Sigmoid colon (tissue), 7 donors: ENCODE results near the gene ARHGAP25. TPM values are rescaled to one million over a fixed set of nuclear protein-coding genes. Genes with fewer than 3 reads are reported as not detected.
"Not testable (repeated sequence)": the region's sequence is repeated elsewhere in the genome, so short reads cannot be mapped to it uniquely, and the experiment has no call there.

Experiments
- DNase-seq: peaks from one replicate; pipeline ENCODE4 v3.0.0-alpha.2; 2019
- H3K27ac ChIP-seq, 4 donors: fragments of 200-600 bp; sonication (generic); one replicate each; pipeline ENCODE4 v1.5.1; 2016 to 2019; ENCODE audit warnings: mild to moderate bottlenecking in 1 of 4
- H3K27me3 ChIP-seq, 3 donors: fragments of 200-600 bp; sonication (generic); one replicate each; pipeline ENCODE4 v1.5.1; 2019; ENCODE audit warnings: mild to moderate bottlenecking in 1 of 3
- H3K36me3 ChIP-seq, 4 donors: fragments of 200-600 bp; sonication (generic); one replicate each; pipeline ENCODE4 v1.5.1; 2016 to 2019
- H3K4me1 ChIP-seq, 4 donors: fragments of 200-600 bp; sonication (generic); one replicate each; pipeline ENCODE4 v1.5.1; 2017 to 2019
- H3K4me3 ChIP-seq, 4 donors: fragments of 200-600 bp; sonication (generic); one replicate each; pipeline ENCODE4 v1.5.1; 2017 to 2019; ENCODE audit warnings: mild to moderate bottlenecking in 2 of 4, moderate library complexity in 1 of 4
- H3K9me3 ChIP-seq, 4 donors: fragments of 200-600 bp in 3 of 4; sonication (generic) in 3 of 4; one replicate each; pipeline versions ENCODE4 v1.5.1 to v1.6.1; 2013 to 2019
- CTCF ChIP-seq, 4 experiments: fragments of 450-650 bp in 3 of 4; fragments of 200-600 bp in 1 of 4; IDR thresholded peaks; one replicate each; pipeline ENCODE4 v1.5.1; 2016 to 2019; ENCODE audit warnings: antibody characterized with exemption in 4 of 4, mild to moderate bottlenecking in 3 of 4, moderate library complexity in 2 of 4
- EP300 ChIP-seq, 4 donors: sonication (generic); formaldehyde crosslinking; IDR thresholded peaks; one replicate each; pipeline ENCODE4 v1.6.1; 2017; ENCODE audit warnings: antibody characterized with exemption in 4 of 4
- POLR2A ChIP-seq, 2 donors: fragments of 450-650 bp; IDR thresholded peaks; one replicate each; pipeline ENCODE4 v1.6.1; 2016; ENCODE audit warnings: antibody characterized with exemption in 2 of 2, mild to moderate bottlenecking in 2 of 2, moderate library complexity in 2 of 2
- POLR2AphosphoS5 ChIP-seq, 4 donors: sonication (generic); formaldehyde crosslinking; IDR thresholded peaks; one replicate each; pipeline ENCODE4 v1.6.1; 2017; ENCODE audit warnings: antibody characterized with exemption in 4 of 4
- WGBS, 2 donors: extraction: QIAGEN DNeasy Blood & Tissue Kit; methylation state at CpG; one replicate each; pipeline ENCODE4 v1.1.7; 2013; 5-methylcytosine and 5-hydroxymethylcytosine counted together
- intact Hi-C: fragments of 100-400 bp; cut with DNase I; formaldehyde crosslinking; loops from one replicate; pipeline ENCODE4 v1.15.1; 2023
- polyA plus RNA-seq, 3 donors: library from polyadenylated mRNA; stranded (reverse); fragments of 200-250 nt; gene quantifications; one replicate each; pipeline ENCODE4 v1.2.3, GENCODE V29; 2013
- total RNA-seq, 4 donors: library from RNA; depleted of rRNA; stranded (reverse); fragments of >200 nt; gene quantifications; one replicate each; pipeline ENCODE4 v1.1.0, GENCODE V29; 2016
- donor health status: healthy with polysubstance abuse.
- donor health status: Bipolar disorder and iron deficiency.
- donor health status: healthy.

The ARHGAP25 gene
- total and polyA plus RNA-seq, 7 donors: 2.6 to 18.1 (median 5.8) TPM

DNA sequence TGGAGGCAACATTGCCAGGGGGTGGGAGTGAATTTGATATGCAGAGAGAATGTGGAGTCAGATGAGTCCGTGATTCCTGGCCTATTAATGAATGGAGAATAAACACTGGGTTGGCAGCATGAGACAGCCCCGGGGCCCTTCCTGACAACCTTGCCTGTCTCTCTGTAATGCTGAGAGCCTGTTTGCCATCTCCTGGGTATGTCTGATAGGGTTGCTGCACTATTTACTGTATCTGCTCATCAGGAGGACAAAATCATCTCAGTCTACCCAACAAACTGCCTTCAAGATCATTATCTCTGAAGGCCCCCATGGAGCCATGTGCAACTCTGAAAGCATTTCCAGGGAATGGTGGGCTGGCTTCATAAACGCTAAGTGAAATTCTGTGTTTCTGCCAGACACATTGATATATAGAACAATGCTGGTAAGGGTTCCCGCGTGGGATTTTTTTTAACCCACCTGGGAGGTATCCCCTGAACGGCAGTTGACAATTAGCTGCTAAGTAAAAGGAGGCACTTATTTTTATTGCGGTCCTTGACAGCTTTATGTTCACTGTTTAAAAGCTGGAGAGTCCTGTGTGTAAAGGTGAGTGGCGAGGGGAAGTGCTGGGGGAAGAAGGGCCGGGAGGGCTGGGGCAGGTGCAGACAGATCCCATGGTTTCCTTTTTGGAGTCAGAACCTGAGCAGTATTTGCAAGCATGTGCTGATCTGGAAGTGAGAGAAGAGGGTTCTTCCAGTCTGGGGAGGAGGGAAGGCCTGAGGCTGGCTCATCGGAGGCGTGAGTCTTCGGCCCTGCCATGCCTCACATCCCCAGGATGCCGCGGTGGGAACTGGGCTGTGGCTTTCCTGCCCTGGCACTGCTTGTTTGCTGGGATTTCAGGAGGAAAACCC, 64.8 kb downstream of the ARHGAP25 start:
- intact Hi-C loops: no loop called here

GRCh38 chr2:68800027-68800401, 65.4 kb downstream of the ARHGAP25 start:
- H3K9me3 ChIP-seq: no peaks in the 10 kb centered on the region
- no peak for DNase-seq
- H3K27ac ChIP-seq: no peak overlapping the region
- H3K4me3 ChIP-seq: no peak overlapping the region
- TF ChIP-seq CTCF (IDR thresholded peaks at IDR 0.05) (no peak), EP300 (IDR thresholded peaks at IDR 0.05) (no peak), POLR2AphosphoS5 (IDR thresholded peaks at IDR 0.05) (no peak), POLR2A (IDR thresholded peaks at IDR 0.05) (no peak)
- no peaks in the 10 kb centered on the region for H3K4me1 ChIP-seq
- no peaks in the 10 kb centered on the region for H3K27me3 ChIP-seq
- no peaks in the 10 kb centered on the region for H3K36me3 ChIP-seq
- intact Hi-C loops: no loop called here
- 88 to 92% methylated on average over 4 of the region's 4 CpGs for WGBS, 2 donors

More for the DNA sequence above, 64.8 kb downstream of the ARHGAP25 start:
- Histone ChIP-seq H3K27me3 (no peaks in the 10 kb centered on the region), H3K4me1 (no peaks in the 10 kb centered on the region), H3K9me3 (no peaks in the 10 kb centered on the region), H3K36me3 (no peaks in the 10 kb centered on the region), H3K27ac (no peak overlapping the region), H3K4me3 (no peak overlapping the region)
- 86 to 89% methylated on average over 14 of the region's 14 CpGs for WGBS, 2 donors
- DNase-seq: no peak
- TF ChIP-seq CTCF (IDR thresholded peaks at IDR 0.05) (no peak), POLR2A (IDR thresholded peaks at IDR 0.05) (no peak), EP300 (IDR thresholded peaks at IDR 0.05) (no peak), POLR2AphosphoS5 (IDR thresholded peaks at IDR 0.05) (no peak)

DNA sequence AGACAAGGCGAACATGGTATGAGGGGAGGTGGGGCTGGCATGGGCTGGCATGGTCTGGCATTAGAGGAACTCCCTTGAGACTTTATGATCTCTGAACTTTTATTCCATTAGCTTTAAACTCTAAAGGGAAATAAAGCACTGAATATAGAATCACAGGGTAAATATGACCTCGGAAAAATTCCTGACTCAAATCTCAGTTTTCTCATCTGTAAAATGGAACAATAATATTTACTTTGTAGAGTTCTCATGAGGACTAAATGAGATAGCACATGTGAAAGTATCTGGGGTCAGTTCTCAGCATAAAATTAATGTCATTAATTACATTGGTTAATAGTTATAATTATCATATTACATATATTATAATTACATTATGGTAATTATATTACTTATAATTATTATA, 65.9 kb downstream of the ARHGAP25 start:
- H3K27me3 ChIP-seq: no peaks in the 10 kb centered on the region
- no peak for TF ChIP-seq EP300 (IDR thresholded peaks at IDR 0.05)
- TF ChIP-seq POLR2A (IDR thresholded peaks at IDR 0.05): no peak
- TF ChIP-seq CTCF (IDR thresholded peaks at IDR 0.05): no peak
- TF ChIP-seq POLR2AphosphoS5 (IDR thresholded peaks at IDR 0.05): no peak
- intact Hi-C loops: no loop called here
- H3K27ac ChIP-seq: no peak overlapping the region
- H3K9me3 ChIP-seq: no peaks in the 10 kb centered on the region
- WGBS, 2 donors: 89 to 92% methylated on average over 2 of the region's 2 CpGs
- DNase-seq: no peak
- H3K36me3 ChIP-seq: no peaks in the 10 kb centered on the region
- no peak overlapping the region for H3K4me3 ChIP-seq
- H3K4me1 ChIP-seq: no peaks in the 10 kb centered on the region

GRCh38 chr2:68802161-68802560, 67.5 kb downstream of the ARHGAP25 start:
- WGBS, 2 donors: 92 to 93% methylated on average over 9 of the region's 9 CpGs

DNA sequence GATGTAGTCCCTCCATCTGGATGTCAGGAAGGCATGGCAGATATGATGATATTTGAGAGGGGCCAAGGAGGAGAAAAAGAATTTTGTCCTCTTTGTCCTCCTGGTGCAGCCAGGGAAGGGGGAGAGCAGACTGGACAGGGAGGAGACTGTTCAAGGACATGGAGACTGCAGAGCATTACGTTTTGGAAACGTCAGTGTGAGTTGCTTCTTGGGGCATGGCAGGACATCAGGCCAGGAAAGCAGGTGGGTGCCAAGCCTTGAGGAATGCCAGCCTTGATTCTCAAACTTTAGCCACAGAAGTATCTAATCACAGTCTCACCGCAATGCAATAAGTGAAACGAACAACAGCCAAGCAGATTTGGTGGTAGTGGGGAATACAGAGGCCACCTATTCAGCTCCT, 70.4 kb downstream of the ARHGAP25 start:
- Histone ChIP-seq H3K27me3 (no peaks in the 10 kb centered on the region), H3K9me3 (no peaks in the 10 kb centered on the region), H3K4me1 (no peaks in the 10 kb centered on the region), H3K36me3 (no peaks in the 10 kb centered on the region), H3K4me3 (no peak overlapping the region), H3K27ac (no peak overlapping the region)
- 81 to 88% methylated on average over 4 of the region's 4 CpGs for WGBS, 2 donors
- DNase-seq: no peak
- TF ChIP-seq CTCF (IDR thresholded peaks at IDR 0.05) (no peak), POLR2A (IDR thresholded peaks at IDR 0.05) (no peak), EP300 (IDR thresholded peaks at IDR 0.05) (no peak), POLR2AphosphoS5 (IDR thresholded peaks at IDR 0.05) (no peak)
- intact Hi-C loops: no loop called here

More at GRCh38 chr2:68802161-68802560, 67.5 kb downstream of the ARHGAP25 start:
- H3K4me3 ChIP-seq, H3K27ac ChIP-seq, H3K27me3 ChIP-seq, DNase-seq, H3K9me3 ChIP-seq, H3K36me3 ChIP-seq, H3K4me1 ChIP-seq, intact Hi-C loops: not testable (repeated sequence)
